IPS-11a (cell line): ENCODE measurements around the gene CDA.

Experiments
- H3K4me3 ChIP-seq: one replicate; pipeline ENCODE4 v1.5.1; 2013; ENCODE audit warnings: low read depth, low read length, control low read depth

The CDA gene

DNA sequence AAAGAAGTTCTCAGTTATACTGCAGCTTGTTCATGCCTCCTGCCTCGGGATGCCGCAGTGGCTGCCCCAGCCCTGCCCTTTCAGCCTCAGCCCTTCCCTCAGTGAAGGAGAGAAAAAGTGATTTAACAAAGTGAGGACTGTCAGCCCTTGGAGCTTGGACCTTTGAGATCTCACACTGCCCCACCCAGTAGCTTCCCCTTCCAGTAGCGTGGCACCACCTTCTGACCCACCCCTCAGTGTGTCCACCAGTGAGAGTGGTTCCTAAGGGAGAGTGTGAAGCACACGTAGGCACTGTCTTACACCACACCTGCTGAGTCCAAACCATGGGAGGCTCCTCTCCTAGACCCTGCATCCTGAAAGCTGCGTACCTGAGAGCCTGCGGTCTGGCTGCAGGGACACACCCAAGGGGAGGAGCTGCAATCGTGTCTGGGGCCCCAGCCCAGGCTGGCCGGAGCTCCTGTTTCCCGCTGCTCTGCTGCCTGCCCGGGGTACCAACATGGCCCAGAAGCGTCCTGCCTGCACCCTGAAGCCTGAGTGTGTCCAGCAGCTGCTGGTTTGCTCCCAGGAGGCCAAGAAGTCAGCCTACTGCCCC, at the start of gene CDA:
Gene CDA (plus strand): TSS at position 464 of the 592 bp plus-strand sequence. CDS start 33 bp downstream, at position 497.
- H3K4me3 ChIP-seq, result peak within 1 kb of the TSS; percentile 8

GRCh38 chr1:20540281-20540680, 48.6 kb upstream of the CDA start:
- no peak overlapping the region for H3K4me3 ChIP-seq

DNA sequence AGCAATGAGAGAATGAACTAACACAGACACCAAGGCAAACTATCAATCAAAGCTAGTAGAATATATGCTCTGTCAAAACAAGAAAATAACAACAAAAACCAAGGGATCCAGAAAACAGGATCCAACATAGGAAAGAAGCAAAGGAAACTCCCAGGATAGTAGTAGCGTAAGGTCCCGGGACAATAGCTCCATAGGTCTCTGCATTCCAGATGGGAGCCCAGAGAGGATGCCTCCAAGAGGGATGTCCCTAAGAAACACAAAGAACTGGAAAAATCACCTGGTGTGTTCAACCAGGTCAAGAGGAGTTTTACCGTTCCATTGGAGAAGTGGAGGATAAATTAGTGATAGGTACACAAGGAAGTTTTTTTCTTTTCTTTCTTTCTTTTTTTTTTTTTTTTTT, 42.3 kb upstream of the CDA start:
- no peak overlapping the region for H3K4me3 ChIP-seq

GRCh38 chr1:20551161-20551560, 37.7 kb upstream of the CDA start:
- H3K4me3 ChIP-seq, result no peak overlapping the region

DNA sequence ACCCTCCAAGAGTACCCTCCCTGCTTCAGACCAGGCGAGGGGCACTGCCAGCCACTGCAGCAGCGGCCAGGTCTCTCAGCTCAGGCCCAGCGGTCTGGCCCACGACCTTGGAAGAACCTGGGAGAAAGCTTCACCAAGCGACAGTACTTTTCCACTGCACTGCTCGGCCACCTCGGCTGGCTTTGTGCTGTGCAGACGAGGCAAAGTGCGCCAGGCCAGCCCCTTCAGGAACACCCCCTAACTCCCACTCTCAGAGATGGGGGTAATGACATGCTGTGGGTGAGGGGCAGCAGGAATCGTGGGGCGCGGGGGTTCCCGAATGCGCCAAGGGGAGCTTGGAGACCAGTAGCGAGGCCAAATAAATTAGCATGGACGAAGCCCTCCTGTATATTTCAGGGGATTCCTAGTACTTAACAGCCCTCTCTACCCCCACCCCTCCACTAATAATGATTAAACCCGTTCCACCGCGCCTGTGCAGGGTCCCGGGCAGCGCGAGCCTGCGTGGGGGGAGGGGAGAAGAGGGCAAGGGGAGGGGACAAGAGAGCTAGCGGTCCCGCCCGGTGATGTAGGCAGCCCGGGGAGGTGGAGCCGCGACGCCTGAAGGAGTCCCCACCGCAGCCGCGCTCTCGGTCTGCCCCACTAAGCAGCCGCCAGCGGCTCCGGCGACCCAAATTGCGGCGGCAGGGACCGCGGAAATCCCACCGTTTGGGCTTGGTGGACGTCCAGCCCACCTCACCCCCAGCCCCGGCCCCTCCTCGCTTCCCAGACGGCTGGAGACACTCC, 36.8 kb upstream of the CDA start, which contains the start of gene FAM43B:
Gene FAM43B (plus strand): TSS at position 629 of the 783 bp plus-strand sequence. CDS start 401 bp downstream, outside the sequence.
- peak within 1 kb of the TSS; percentile 18 for H3K4me3 ChIP-seq

- H3K4me3 ChIP-seq, result peak overlapping the region; percentile 18
Measured at GRCh38 chr1:20552728-20553445, 36.0 kb upstream of the CDA start.

DNA sequence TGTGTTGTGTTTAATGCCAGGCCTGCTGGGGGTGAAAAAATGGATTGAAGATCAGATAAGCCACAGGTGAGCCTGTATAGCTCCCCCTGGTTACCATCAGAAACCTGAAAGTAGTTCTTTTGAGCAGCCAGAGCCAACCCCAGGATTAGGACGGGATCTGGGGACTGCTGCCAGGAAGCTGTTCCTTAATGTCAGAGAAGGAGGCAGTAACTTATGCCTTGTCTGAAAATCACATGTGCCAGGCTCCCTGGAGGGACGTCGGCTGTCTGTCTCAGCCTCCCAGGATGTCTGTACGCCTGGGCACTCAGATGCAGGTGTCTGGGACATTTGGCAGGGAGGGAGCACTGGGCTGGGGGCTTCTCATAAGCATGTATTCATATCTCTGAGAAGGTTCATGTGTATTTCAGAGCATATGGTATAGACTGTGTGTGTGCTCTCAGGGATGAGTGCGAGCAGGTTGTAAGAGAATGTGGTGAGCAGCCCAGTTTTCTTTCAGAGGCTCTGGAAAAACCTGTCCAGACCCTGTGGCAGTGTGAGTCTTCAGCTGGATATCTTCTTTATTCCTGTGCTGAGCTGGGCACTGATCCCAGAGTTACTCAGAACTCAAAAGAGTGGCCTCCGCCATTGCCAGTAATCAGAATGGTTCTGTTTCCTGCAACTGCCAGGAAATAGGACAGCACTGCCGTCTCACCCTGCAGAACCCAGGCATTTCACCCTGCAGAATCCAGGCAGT, 33.7 kb upstream of the CDA start:
- no peak overlapping the region for H3K4me3 ChIP-seq

DNA sequence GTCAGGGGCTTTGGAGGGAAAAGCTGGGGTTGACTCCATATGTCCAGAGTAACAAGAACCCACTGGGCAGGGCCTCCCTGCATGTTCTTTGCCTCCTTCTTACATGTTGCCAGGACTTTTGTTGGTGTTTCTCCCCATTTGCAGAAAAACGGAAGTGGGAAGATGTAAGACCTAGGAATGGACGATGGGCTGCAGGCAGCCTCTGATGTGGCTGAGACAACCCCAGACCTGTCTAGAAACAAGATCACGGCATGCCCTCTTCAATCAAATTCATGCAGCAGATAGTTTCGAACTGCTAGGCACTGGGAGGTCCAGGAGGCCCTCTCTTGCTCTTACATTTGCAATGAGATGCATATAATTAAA, 33.2 kb upstream of the CDA start:
- H3K4me3 ChIP-seq, result no peak overlapping the region

DNA sequence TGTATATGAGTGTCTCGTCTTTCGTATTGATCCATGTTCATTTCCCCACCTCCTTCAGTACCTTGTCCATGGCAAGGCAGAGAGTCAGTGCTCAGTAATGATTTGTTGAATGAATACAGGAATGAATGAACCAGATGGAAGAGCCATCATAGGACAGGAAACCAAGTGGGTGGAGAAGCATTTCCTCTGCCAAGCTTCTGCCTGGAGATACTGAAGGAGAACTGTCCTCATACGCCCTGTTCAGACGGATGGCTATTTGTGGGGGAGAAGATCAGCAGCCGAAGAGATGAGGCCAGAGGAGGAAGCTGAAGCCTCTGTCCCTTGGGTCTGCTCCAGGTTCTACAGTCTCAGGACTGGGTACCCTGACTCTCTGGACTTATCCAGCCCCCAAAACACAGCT, 30.7 kb upstream of the CDA start:
- no peak overlapping the region for H3K4me3 ChIP-seq

GRCh38 chr1:20560966-20561365, 27.9 kb upstream of the CDA start:
- H3K4me3 ChIP-seq, result no peak overlapping the region

- no peak overlapping the region for H3K4me3 ChIP-seq
Measured at GRCh38 chr1:20565234-20565633, 23.7 kb upstream of the CDA start.

- no peak overlapping the region for H3K4me3 ChIP-seq
Measured at GRCh38 chr1:20569523-20570098, 19.3 kb upstream of the CDA start.

GRCh38 chr1:20571427-20571826, 17.5 kb upstream of the CDA start:
- H3K4me3 ChIP-seq, result no peak overlapping the region

DNA sequence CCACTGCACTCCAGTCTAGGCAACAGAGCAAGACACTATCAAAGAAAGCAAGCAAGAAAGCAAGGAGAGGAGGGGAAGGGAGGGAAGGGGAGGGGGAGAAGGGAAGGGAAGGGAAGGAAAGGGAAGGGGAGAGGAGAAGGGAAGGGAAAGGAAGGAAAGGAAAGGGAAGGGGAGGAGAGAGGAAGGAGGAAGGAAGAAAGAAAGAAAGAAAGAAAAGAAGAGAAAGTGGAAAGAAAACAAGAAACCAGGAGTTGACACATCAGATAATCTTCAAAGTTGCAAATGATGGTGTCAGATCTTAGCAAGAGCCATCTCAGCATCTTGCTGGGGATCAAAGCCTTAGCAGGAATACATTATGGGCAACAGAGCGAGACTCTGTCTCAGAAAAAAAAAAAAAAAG, 14.9 kb upstream of the CDA start:
- H3K4me3 ChIP-seq, result no peak overlapping the region

- no peak overlapping the region for H3K4me3 ChIP-seq
Measured at GRCh38 chr1:20574686-20575540, 14.0 kb upstream of the CDA start.

DNA sequence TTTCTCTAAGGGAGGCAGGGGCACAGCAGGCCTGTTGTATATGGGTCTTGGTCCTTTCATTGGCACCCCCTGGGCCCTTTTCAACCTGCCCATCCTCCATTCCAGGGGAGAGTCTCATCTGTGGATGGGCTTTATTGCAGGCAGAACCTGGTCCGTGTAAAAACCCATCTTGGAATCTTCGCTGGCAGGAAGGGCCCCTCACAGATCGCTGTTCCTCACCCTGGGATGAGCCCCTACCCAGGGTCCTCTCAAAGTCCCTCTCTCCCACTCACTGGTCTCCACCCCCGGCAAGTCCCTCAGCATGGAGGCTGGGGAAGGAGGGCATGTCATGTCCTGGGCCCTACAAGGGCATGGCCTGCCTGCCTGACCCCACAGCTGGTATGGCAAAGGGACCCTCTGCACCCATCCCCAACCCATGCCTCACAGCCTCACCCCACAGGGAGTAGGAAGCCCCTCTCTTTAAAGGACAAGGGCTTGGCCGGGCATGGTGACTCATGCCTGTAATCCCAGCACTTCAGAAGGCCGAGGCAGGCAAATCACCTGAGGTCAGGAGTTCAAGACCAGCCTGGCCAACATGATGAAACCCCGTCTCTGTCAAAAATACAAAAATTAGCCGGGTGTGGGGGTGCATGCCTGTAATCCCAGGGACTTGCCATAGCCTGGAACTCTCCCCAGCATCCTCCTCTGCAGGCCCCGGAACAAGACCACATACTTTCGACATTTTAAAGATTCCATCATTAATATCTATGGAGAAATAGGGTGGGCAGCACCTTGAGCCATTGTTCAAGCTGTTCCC, 13.2 kb upstream of the CDA start:
- H3K4me3 ChIP-seq, result no peak overlapping the region

- H3K4me3 ChIP-seq, result no peak overlapping the region
Measured at GRCh38 chr1:20578062-20578461, 10.8 kb upstream of the CDA start.

- no peak overlapping the region for H3K4me3 ChIP-seq
Measured at GRCh38 chr1:20578721-20579395, 10.0 kb upstream of the CDA start.

GRCh38 chr1:20584890-20585289, 4.0 kb upstream of the CDA start:
- no peak overlapping the region for H3K4me3 ChIP-seq
